ENCODE measurements around the gene SNX17.
"Not testable (repeated sequence)": the region's sequence is repeated elsewhere in the genome, so short reads cannot be mapped to it uniquely, and the experiment has no call there.

The SNX17 gene

DNA sequence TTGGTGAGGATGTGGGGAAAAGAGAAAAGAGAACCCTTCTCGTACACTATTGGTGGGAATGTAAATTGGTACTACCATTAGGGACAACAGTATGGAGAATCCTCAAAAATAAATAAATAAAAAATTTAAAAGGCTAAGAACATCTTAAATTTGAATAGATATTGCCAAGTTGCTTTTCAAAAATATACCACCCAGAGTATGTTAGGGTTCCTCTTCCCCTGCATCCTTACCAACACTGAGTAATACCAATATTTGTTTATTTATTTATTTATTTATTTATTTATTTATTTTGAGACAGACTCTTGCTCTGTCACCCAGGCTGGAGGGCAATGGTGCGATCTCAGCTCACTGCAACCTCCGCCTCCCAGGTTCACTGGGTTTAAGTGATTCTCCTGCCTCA lies 52.5 kb downstream of the SNX17 start:
- DNase-seq (ENCODE audit: low read depth), result no peak
- H3K4me3 ChIP-seq (ENCODE audit: low read depth, low read length), result no peak overlapping the region
- TF ChIP-seq, protein P1, sequence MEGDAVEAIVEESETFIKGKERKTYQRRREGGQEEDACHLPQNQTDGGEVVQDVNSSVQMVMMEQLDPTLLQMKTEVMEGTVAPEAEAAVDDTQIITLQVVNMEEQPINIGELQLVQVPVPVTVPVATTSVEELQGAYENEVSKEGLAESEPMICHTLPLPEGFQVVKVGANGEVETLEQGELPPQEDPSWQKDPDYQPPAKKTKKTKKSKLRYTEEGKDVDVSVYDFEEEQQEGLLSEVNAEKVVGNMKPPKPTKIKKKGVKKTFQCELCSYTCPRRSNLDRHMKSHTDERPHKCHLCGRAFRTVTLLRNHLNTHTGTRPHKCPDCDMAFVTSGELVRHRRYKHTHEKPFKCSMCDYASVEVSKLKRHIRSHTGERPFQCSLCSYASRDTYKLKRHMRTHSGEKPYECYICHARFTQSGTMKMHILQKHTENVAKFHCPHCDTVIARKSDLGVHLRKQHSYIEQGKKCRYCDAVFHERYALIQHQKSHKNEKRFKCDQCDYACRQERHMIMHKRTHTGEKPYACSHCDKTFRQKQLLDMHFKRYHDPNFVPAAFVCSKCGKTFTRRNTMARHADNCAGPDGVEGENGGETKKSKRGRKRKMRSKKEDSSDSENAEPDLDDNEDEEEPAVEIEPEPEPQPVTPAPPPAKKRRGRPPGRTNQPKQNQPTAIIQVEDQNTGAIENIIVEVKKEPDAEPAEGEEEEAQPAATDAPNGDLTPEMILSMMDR (conservative IDR thresholded peaks at IDR 0.05; ENCODE audit: low read depth, low read length), result no peak

DNA sequence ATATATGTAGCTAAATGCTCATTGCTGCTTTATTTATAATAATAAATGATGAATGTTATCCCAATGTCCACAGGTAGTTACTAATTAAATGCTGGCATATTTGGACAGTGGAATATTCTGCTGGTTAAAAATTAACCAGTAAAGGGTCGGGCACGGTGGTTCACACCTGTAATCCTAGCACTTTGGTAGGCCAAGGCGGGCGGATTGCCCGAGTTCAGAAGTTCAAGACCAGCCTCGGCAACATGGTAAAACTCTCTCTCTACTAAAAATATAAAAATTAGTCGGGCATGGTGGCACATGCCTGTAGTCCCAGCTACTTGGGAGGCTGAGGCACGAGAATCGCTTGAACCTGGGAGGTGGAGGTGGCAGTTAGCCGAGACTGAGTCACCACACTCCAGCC lies 54.6 kb downstream of the SNX17 start:
- DNase-seq (ENCODE audit: low read depth); H3K4me3 ChIP-seq (ENCODE audit: low read depth, low read length): not testable (repeated sequence)

Data from choroid plexus epithelial cell (primary cell).